ENCODE measurements around the gene GLIPR1L2. TPM values are rescaled to one million over a fixed set of nuclear protein-coding genes. Genes with fewer than 3 reads are reported as not detected.
"Not testable (repeated sequence)": the region's sequence is repeated elsewhere in the genome, so short reads cannot be mapped to it uniquely, and the experiment has no call there.

The GLIPR1L2 gene
- total and polyA plus RNA-seq, 10 of the 15 experiments (the other 5 are each of a cell fraction or from before 2014, with no cell fraction given), result 0.04 to 0.39 (median 0.09) TPM; not detected in 3

DNA sequence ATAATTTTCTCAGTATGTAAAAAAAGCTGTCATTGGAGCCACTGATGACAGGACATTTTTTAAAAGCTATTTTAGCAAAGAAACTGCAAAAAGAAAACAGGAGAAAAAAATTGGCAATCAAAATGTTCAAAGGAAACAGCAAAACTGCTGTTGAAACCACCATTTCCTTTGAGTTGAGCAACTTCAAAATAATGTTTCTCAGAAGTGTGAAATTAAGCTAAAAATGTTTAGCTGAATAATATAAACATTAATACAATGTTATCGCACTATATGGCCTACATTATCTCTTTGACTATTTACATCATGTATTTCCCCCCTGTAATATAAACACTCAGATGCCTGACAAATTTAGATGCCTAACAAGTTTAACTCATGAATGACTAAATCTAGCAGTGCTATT, 66.3 kb downstream of the GLIPR1L2 start (continued):
- TF ChIP-seq, protein P1, sequence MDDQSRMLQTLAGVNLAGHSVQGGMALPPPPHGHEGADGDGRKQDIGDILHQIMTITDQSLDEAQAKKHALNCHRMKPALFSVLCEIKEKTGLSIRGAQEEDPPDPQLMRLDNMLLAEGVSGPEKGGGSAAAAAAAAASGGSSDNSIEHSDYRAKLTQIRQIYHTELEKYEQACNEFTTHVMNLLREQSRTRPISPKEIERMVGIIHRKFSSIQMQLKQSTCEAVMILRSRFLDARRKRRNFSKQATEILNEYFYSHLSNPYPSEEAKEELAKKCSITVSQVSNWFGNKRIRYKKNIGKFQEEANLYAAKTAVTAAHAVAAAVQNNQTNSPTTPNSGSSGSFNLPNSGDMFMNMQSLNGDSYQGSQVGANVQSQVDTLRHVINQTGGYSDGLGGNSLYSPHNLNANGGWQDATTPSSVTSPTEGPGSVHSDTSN (IDR thresholded peaks at IDR 0.05; ENCODE audit: insufficient replicate concordance, low read depth, low read length), result no peak
- no peak for TF ChIP-seq ZNF207 (IDR thresholded peaks at IDR 0.05; ENCODE audit: borderline replicate concordance)
- TF ChIP-seq SMAD5 (IDR thresholded peaks at IDR 0.05; ENCODE audit: low read depth), result no peak
- TF ChIP-seq DPF2 (IDR thresholded peaks at IDR 0.05), result no peak

DNA sequence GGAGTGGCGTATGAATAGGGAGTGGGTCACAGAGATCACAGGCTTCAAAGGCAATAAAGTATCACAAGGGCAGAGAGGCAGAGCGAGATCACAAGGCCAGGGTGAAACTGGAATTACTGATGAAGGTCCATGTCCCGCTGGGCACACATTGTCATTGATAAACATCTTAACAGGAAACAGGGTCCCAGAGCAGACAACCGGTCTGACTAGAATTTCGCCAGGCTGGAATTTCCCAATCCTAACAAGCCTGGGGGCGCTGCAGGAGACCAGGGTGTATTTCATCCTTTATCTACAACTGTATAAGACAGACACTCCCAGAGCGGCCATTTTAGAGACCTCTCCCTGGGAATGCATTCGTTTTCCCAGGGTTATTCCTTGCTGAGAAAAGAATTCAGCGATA, 67.0 kb downstream of the GLIPR1L2 start:
- POLR2A ChIA-PET; H3K79me2 ChIP-seq (ENCODE audit: control insufficient read depth, insufficient read depth, low read length); DNase-seq (ENCODE audit: low read depth, low spot score); H4K20me1 ChIP-seq (ENCODE audit: control insufficient read depth, insufficient read depth); H3K9ac ChIP-seq (ENCODE audit: control insufficient read depth, insufficient read depth, low read length); H3K27ac ChIP-seq (ENCODE audit: control insufficient read depth, insufficient read depth); H2AFZ ChIP-seq (ENCODE audit: control insufficient read depth, low read depth, low read length); H3K4me1 ChIP-seq (ENCODE audit: control insufficient read depth, insufficient read depth, low read length); intact Hi-C loops (cut with micrococcal nuclease; ENCODE audit: unreplicated experiment); FAIRE-seq; H3K36me3 ChIP-seq (ENCODE audit: control insufficient read depth in 2 of 2, insufficient read depth in 2 of 2, low read length in 1 of 2); in situ Hi-C loops (cut with MboI); ATAC-seq; H3K27me3 ChIP-seq (replicated peaks in 1 of 2; ENCODE audit: control insufficient read depth in 2 of 2, insufficient read depth in 2 of 2, low read length in 1 of 2); H3K4me3 ChIP-seq; RAD21 ChIA-PET (ENCODE audit: unreplicated experiment); BruUV-seq (replicated peaks); CTCF ChIA-PET; H3K4me2 ChIP-seq (ENCODE audit: control insufficient read depth, insufficient read depth); H3K9me3 ChIP-seq (replicated peaks; ENCODE audit: control insufficient read depth, insufficient read depth, low read length): not testable (repeated sequence)
- SMC1A ChIA-PET (ENCODE audit: uncharacterized antibody, unreplicated experiment), result interaction anchor here (1.0 to 1.8 kb wide), 2 partner anchors 20 to 201 kb away, joined by 3 to 4 read pairs; no protein-coding TSS in a partner anchor
- WGBS (ENCODE audit: insufficient coverage, insufficient replicate concordance, low lambda C conversion rate, missing lambda C conversion rate), result 42% methylated on average over 9 of the region's 9 CpGs

DNA sequence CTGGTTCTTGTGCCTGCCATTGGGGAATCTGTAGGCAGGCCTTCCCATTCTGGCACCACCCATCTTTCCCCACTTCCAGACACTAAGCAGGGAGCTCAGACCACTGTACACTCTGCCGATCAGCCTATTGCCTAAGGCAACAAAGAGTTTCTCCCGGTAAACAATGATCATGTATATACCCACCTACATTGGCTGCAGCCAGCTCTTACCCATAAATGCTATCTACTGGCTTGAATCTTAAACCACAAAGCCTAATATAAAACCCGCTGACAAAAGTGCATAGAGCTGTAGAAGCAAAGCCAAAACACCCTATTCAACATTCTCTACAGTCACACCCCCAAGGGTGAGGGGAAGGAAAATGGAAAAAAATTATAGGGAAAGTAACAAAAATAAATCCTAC, 68.9 kb downstream of the GLIPR1L2 start:
- no peaks in the 10 kb centered on the region for H3K79me2 ChIP-seq (ENCODE audit: control insufficient read depth, insufficient read depth, low read length)
- no peaks in the 10 kb centered on the region for H3K36me3 ChIP-seq (ENCODE audit: control insufficient read depth in 2 of 2, insufficient read depth in 2 of 2, low read length in 1 of 2)
- no peaks in the 10 kb centered on the region for H4K20me1 ChIP-seq (ENCODE audit: control insufficient read depth, insufficient read depth)
- no peak overlapping the region for H3K9ac ChIP-seq (ENCODE audit: control insufficient read depth, insufficient read depth, low read length)
- FAIRE-seq (no peak), DNase-seq (ENCODE audit: low read depth, low spot score) (no peak), ATAC-seq (no peak)
- 62% methylated on average over 3 of the region's 3 CpGs for WGBS (ENCODE audit: insufficient coverage, insufficient replicate concordance, low lambda C conversion rate, missing lambda C conversion rate)
- ChIA-PET RAD21 (ENCODE audit: unreplicated experiment) (no interaction called here), SMC1A (ENCODE audit: uncharacterized antibody, unreplicated experiment) (interaction anchor here (0.7 kb wide), 1 partner anchor 26 kb away, joined by 4 read pairs; no protein-coding TSS in a partner anchor), CTCF (interaction anchor here (1.3 to 1.4 kb wide), 2 partner anchors 10 to 25 kb away, joined by 3 read pairs; no protein-coding TSS in a partner anchor), POLR2A (no interaction called here)
- BruUV-seq (replicated peaks), result no TSS peak
- no peaks in the 10 kb centered on the region for H3K9me3 ChIP-seq (replicated peaks; ENCODE audit: control insufficient read depth, insufficient read depth, low read length)
- H3K27me3 ChIP-seq (replicated peaks in 1 of 2; ENCODE audit: control insufficient read depth in 2 of 2, insufficient read depth in 2 of 2, low read length in 1 of 2), result no peaks in the 10 kb centered on the region; a peak in 1 of 4 replicates
- in situ Hi-C loops (cut with MboI), result no loop called here
- no peak overlapping the region for H3K4me2 ChIP-seq (ENCODE audit: control insufficient read depth, insufficient read depth)
- no peak overlapping the region for H3K27ac ChIP-seq (ENCODE audit: control insufficient read depth, insufficient read depth)
- no peaks in the 10 kb centered on the region for H3K4me1 ChIP-seq (ENCODE audit: control insufficient read depth, insufficient read depth, low read length)
- H3K4me3 ChIP-seq, result no peak overlapping the region
- intact Hi-C loops (cut with micrococcal nuclease; ENCODE audit: unreplicated experiment), result no loop called here
- no peak overlapping the region for H2AFZ ChIP-seq (ENCODE audit: control insufficient read depth, low read depth, low read length)
- TF ChIP-seq, protein P2, sequence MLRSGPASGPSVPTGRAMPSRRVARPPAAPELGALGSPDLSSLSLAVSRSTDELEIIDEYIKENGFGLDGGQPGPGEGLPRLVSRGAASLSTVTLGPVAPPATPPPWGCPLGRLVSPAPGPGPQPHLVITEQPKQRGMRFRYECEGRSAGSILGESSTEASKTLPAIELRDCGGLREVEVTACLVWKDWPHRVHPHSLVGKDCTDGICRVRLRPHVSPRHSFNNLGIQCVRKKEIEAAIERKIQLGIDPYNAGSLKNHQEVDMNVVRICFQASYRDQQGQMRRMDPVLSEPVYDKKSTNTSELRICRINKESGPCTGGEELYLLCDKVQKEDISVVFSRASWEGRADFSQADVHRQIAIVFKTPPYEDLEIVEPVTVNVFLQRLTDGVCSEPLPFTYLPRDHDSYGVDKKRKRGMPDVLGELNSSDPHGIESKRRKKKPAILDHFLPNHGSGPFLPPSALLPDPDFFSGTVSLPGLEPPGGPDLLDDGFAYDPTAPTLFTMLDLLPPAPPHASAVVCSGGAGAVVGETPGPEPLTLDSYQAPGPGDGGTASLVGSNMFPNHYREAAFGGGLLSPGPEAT (IDR thresholded peaks at IDR 0.05; ENCODE audit: low read depth), result no peak
- TF ChIP-seq HDAC6 (IDR thresholded peaks at IDR 0.05; ENCODE audit: unreplicated experiment), result no peak
- no peak for TF ChIP-seq MYC (IDR thresholded peaks at IDR 0.05; ENCODE audit: insufficient read depth, insufficient read length, insufficient replicate concordance, low read length, severe bottlenecking)
- TF ChIP-seq SP1 (IDR thresholded peaks at IDR 0.05; ENCODE audit: low read depth, low read length), result no peak
- no peak for TF ChIP-seq EZH2 (IDR thresholded peaks at IDR 0.05; ENCODE audit: borderline replicate concordance, control insufficient read depth, low read depth, low read length)
- no peak for TF ChIP-seq BACH1 (IDR thresholded peaks at IDR 0.05; ENCODE audit: borderline replicate concordance)
- TF ChIP-seq, protein P3, sequence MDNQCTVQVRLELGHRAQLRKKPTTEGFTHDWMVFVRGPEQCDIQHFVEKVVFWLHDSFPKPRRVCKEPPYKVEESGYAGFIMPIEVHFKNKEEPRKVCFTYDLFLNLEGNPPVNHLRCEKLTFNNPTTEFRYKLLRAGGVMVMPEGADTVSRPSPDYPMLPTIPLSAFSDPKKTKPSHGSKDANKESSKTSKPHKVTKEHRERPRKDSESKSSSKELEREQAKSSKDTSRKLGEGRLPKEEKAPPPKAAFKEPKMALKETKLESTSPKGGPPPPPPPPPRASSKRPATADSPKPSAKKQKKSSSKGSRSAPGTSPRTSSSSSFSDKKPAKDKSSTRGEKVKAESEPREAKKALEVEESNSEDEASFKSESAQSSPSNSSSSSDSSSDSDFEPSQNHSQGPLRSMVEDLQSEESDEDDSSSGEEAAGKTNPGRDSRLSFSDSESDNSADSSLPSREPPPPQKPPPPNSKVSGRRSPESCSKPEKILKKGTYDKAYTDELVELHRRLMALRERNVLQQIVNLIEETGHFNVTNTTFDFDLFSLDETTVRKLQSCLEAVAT (IDR thresholded peaks at IDR 0.05), result no peak
- no peak for TF ChIP-seq SREBF1 (IDR thresholded peaks at IDR 0.05; ENCODE audit: low read length)
- TF ChIP-seq SREBF2 (IDR thresholded peaks at IDR 0.05; ENCODE audit: low read length), result no peak

Measured in GM12878 (cell line).